GM21786 (cell line): ENCODE data around the gene USP35.
"Not testable (repeated sequence)": the region's sequence is repeated elsewhere in the genome, so short reads cannot be mapped to it uniquely, and the experiment has no call there.

Experiments
- ATAC-seq: cut with Tn5 transposase; IDR thresholded peaks from one replicate; pipeline ENCODE4 v1.9.1; 2021; ENCODE audit not compliant: unreplicated experiment

Gene USP35

GRCh38 chr11:78170413-78170812 is 18.3 kb upstream of the USP35 start:
- no peak for ATAC-seq

DNA sequence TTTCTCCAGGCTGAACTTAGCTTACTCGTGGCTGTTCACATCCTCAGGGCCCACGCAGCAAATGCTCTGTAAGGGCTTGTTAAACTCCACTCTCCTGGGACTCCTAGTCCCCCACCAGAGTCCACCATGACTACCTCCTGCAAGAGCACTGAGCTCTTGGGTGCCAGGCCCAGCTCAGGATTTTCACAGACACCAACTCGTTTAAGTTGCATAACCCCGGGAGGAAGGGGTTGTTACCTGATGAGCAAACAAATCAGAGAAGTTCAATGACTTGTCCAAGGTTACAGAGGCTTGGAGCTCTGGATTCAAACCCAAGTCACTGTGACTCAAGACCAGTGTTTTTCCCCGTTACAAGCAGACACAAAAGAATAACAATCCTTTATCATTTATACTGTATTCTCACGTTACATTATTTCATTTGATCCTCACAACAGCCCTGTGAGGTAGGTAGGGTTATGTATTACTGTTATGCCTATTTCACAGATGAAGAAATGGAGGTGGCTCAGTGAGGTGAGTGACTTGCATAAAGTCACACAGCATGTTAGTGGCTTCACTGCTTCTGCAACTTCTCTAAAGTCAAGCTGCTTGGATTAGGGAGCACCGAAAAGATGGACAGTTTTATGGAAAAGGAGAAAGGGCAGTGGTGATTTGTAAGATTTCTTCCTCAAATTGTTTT is 17.7 kb upstream of the USP35 start:
- no peak for ATAC-seq

- no peak for ATAC-seq
Observed at GRCh38 chr11:78171951-78172350, 16.8 kb upstream of the USP35 start.

DNA sequence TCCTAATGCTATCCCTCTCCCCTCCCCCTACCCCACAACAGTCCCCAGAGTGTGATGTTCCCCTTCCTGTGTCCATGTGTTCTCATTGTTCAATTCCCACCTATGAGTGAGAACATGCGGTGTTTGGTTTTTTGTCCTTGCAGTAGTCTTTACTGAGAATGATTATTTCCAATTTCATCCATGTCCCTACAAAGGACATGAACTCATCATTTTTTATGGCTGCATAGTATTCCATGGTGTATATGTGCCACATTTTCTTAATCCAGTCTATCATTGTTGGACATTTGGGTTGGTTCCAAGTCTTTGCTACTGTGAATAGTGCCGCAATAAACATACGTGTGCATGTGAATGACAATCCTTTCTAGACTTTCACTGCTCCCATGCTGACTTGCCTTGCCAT is 12.9 kb upstream of the USP35 start:
- not testable (repeated sequence) for ATAC-seq

GRCh38 chr11:78176605-78177141 is 12.0 kb upstream of the USP35 start:
- no peak for ATAC-seq

GRCh38 chr11:78177216-78177615 is 11.5 kb upstream of the USP35 start:
- no peak for ATAC-seq

- ATAC-seq = no peak
Observed at GRCh38 chr11:78179459-78180071, 9.2 kb upstream of the USP35 start.

GRCh38 chr11:78180751-78181150 is 8.0 kb upstream of the USP35 start:
- ATAC-seq = no peak

GRCh38 chr11:78181185-78181584 is 7.5 kb upstream of the USP35 start:
- ATAC-seq = no peak

- peak; percentile 7 for ATAC-seq
Observed at GRCh38 chr11:78187366-78188285, 1.1 kb upstream of the USP35 start.

DNA sequence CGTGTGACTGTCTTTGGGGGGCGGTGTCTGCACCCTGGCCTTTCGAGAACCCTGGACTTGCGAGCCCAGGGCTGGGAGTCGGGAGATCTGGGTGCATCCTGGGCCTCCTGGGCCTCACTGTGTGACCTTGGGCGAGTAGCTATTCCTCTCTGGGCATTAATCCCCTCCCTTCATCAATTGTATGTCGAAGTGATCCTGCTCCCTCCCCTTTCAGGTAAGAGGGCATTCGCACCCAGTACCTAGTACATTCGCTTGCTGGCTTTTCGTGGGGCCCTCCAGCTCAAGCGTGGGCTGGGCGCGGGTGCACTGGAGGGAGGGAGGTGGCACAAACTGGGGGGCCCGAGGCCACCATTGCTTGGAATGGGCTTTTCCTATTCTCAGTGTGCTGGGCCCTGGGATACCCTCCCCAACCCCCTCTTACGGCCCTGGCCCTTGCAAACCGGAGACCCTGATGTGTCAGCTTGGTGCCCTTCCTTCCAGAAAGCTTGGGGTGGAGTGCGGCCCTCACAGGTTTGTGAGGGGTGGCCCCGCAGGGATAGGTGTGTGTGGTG is 530 bp downstream of the USP35 start:
- no peak for ATAC-seq

GRCh38 chr11:78189851-78190250 is 1.1 kb downstream of the USP35 start:
- ATAC-seq = no peak

DNA sequence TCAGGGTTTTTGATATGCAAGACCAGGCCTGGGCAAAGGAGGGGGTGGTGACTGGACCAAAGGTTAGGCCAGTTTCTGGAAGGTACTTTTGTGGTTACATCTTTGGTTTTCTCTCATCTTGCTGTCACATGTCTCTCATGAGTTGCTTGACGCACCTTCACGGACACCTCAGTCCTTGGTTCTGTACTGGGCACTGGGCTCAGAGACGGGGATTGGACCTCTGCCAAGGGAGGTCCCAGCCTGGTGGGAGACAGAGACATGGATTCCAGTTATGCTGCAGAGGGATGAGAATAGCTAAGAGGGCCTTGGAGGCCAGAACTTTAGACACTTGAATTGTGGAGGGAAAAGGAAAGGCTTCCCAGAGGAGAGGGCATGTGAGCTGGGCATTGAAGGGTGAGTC is 1.7 kb downstream of the USP35 start:
- no peak for ATAC-seq

- no peak for ATAC-seq
Observed at GRCh38 chr11:78190871-78191538, 2.3 kb downstream of the USP35 start.

DNA sequence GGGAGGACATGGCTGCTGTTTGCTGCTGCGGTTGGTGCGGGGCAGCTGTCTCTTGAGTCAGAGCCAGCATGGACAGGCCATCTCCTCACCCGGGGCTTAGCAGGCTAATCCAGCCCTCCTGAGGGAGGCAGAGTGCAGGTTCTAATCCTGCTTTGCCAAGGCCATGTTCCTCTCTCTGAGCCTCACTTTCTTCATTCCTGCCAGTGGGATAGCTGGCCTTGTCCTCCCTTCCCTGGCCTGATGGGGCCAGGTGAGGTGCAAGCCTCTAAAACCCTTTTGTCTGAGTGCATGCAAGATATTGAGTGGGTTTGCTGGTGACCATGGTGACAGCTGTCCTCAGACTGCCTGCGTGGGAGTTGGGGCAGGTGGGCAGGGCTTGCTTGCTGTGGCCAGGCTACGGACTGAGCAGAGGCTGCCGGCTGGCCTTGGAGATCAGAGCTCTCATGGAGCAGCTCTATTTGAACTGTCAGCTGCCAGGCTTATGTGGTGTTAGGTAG is 3.6 kb downstream of the USP35 start:
- ATAC-seq = no peak

DNA sequence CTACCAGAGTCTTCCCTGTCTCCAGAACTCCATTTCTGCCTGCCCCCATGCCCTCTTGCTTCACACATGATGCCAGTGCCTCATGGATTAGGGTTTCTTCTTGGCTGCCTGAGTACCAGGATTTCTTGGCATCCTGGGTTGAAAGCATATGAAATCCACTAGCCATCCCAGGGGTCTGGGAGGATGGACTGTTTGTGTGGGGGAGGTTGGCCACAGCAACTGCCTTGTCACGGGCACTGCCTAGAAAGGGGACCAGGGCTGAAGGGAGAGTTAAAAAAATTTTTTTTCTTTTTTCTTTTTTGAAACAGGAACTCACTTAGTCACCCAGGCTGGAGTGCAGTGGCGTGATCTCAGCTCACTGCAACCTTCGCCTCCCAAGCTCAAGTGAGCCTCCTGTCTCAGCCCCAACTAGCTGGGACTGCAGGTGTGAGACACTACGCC is 4.2 kb downstream of the USP35 start:
- no peak for ATAC-seq

- ATAC-seq = no peak
Observed at GRCh38 chr11:78193806-78194205, 5.1 kb downstream of the USP35 start.

DNA sequence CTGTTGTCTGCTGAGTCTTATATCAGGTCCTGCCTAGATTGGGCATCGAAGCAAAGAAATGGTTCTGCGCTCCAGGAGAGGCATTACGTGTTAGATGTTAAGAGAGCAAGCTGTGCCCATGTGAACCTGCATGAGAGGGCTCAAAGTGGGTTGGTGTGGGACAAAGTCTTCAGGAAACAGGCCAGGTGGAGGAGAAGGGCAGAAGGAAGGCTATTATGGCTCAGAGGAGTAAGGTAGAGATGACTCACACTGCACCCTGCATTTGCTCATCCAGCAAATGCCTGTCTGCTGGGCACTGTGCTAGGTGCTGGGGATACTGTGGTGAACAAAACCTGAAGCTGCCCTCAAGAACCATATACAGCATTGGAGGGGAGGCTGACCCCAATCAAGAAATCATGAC is 5.8 kb downstream of the USP35 start:
- no peak for ATAC-seq

DNA sequence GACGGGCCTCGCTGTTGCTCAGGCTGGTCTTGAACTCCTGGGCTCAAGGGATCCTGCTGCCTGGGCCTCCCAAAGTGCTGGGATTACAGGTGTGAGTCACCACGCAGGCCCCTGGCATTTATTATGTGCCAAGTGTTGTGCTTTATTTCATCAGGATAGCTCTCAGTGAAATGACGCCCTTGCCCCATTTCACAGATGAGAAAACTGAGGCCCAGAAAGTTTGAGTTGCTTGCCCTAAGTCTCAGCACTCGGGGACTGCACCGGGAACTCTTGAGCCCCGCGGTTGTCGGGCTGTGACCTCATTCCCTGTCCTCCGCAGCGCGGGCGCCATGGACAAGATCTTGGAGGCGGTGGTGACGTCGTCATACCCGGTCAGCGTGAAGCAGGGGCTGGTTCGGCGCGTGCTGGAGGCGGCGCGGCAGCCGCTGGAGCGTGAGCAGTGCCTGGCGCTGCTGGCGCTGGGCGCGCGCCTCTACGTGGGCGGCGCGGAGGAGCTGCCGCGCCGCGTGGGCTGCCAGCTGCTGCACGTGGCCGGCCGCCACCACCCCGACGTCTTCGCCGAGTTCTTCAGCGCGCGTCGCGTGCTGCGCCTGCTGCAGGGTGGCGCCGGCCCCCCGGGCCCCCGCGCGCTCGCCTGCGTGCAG is 7.3 kb downstream of the USP35 start:
- ATAC-seq = no peak

DNA sequence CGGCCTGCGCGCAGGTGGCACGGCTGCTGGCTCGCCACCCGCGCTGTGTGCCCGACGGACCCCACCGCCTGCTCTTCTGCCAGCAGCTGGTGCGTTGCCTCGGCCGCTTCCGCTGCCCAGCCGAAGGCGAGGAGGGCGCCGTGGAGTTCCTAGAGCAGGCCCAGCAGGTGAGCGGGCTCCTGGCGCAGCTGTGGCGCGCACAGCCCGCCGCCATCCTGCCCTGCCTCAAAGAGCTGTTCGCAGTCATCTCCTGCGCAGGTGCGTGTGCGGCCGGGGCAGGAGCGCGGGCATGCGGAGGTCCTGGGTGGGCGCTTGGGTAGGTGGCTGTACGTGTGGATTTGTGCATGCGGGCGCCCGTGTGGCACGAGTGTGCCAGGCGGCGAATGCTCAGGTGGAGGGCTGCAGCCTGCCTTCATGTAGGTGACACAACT is 8.0 kb downstream of the USP35 start:
- no peak for ATAC-seq
